Cerebellar nuclear complex (tissue), 1 donor: ENCODE results near the gene NCF1.
"Not testable (repeated sequence)": the region's sequence is repeated elsewhere in the genome, so short reads cannot be mapped to it uniquely, and the experiment has no call there.

Experiments
- DNase-seq, 2 experiments: peaks; one replicate each; lab custom pipeline; 2025; lab: John Stamatoyannopoulos, UW

Gene NCF1

DNA sequence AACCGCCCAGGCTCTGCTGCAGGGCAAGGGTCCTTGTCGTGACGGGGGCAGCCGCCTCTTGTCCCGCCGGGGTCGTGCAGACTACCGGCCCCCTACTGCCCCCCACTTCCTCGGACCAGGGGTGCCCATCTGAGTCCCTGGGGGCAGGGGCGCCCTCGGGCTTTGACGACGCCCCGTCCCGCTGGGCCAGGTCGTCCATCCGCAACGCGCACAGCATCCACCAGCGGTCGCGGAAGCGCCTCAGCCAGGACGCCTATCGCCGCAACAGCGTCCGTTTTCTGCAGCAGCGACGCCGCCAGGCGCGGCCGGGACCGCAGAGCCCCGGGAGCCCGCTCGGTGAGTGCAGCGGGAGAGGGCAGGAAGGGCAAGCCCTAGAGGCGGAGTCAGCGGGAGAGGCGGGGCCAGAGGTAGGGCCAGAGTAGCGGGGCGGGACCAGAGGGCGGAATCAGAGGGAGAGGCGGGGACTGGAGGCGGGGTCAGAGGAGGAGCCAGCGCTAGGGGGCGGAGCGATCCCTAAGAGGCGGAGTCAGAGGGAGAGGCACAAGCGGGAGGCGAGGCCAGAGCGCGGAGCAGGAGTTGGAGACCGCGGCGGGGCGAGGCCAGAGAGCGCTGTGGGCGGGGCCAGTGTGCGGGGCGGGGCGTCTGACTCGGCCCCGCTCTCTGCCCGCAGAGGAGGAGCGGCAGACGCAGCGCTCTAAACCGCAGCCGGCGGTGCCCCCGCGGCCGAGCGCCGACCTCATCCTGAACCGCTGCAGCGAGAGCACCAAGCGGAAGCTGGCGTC is 14.7 kb downstream of the NCF1 start:
- peak in 1 of 2 experiments; percentile 49 for DNase-seq

DNA sequence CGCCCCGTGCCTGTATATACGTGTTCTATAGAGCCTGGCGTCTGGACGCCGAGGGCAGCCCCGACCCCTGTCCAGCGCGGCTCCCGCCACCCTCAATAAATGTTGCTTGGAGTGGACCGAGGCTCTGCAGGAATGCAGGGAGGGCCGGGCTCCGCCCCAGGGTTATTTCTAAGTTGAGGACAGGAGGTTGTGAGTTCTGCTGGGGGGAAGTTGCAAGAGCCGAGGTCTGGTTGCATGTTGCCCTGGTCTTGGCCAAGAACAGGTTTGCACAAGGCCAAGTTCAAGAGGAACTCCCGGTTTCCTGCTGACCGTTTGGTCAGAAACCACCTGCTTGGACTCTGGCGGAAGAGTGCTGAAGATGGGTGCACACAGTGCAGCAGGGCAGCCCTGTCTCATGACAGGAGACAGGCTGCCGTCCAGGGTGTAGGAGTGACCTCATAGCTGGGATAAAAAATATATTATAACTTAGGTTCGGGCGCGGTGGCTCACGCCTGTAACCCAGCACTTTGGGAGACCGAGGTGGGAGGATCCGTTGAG is 15.5 kb downstream of the NCF1 start:
- not testable (repeated sequence) for DNase-seq

DNA sequence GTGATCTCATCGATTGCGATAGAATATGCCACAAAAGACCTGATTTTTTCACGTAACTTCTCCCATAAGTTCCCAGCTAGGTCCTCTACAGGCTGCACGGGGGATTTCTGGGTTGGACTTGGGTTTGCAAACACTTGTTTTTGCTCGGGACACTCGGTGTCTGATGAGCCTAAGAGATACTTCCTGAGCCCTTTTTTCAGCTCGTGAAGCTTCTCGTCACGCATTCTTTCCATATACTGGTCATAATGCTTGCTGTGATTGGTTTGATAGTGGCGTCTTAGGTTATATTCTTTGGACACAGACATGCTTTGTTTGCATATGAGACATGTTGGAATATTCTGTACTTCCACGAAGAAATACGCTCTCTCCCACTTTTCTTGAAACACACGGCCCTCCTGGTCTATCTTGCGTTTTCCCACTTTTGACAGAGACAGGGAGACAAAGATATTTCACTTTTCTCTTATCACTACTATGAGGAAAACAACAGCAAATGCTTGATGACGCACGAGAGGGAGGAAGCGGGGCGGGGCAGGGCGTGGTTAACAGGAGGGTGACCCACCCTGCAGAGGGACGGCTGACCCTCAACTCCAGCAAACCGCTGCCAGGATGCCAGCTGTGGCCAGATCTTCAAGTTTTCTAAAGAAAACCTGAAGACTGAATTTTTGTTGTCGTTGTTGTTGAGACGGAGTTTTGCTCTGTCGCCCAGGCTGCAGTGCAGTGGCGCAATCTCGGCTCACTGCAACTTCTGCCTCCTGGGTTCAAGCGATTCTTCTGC is 24.2 kb downstream of the NCF1 start:
- DNase-seq, result not testable (repeated sequence)

DNA sequence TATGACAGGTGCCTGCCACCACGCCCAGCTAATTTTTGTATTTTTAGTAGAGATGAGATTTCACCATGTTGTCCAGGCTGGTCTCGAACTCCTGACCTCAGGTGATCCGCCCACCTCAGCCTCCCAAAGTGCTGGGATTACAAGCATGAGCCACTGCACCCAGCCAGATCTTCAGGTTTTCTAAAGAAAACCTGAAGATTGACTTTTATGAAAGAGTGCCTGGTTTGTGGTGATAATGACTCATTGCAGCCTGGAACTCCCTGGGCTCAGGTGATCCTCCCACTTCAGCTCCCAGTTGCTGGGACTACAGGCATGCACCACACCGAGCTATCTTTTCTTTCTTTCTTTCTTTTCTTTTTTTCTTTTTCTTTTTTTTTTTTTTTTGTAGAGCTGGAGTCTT is 24.8 kb downstream of the NCF1 start:
- not testable (repeated sequence) for DNase-seq

DNA sequence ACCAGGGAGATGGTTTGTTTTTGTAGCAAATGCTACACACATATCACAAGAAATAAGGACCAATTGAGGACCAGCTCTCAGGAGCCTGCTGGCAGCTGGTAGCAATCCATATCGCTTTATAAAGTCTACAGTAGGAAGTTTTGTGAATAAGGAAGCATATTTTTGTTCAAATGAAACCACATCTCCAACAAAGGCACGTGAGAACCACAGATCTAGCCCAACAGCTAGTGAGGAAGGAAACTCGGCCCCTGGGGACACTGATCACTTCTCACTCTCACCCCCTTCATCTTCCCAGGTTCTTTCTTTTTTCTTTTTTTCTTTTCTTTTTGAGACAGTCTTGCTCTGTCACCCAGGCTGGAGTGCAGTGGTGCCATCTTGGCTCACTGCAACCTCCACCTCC is 42.1 kb downstream of the NCF1 start:
- not testable (repeated sequence) for DNase-seq

DNA sequence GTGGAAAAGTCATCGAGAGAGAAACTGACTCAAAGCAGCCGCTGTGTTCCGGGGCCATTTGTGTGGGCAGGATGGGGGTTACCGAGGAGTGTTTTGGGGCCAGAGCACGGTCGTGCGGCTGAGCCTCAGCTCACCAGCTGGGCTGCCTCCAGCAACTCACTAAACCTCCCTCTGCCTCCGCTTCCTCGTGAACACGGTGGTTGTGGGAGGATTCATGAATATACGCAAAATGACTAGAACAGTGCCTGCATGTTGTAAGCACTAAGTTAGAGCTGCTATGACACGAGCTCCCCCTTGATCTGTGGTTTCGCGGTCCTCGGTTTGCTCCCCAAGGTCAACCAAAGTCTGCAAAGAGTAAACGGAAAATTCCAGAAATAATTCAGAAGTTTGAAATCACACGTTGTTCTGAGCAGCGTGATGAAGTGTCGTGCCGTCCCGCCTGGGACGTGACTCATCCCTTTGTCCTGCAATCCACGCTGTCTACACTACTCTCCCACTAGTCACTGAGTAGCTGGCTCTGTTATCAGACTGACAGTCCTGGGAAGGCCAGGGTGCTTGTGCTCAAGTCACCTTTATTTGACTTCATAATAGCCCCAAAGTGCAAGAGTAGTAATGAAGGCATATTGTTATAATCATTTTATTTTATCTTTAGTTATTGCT is 46.5 kb downstream of the NCF1 start:
- not testable (repeated sequence) for DNase-seq

DNA sequence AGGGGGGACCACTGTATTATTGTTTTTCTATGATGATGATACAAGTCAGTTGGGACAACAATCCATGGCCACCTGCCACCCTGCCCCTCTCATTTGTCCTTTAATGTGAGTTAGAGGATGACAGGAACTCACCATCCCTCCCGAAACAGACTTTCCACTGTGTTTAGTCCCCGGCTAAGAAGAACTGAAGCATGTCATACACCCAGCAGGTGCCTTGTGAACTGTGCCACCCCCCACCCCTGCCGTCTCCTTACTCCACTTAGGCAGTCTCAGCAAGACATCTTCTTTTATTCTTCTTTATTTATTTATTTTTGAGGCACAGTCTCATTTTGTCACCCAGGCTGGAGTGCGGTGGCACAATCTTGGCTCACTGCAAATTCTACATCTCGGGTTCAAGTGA is 47.4 kb downstream of the NCF1 start:
- not testable (repeated sequence) for DNase-seq

DNA sequence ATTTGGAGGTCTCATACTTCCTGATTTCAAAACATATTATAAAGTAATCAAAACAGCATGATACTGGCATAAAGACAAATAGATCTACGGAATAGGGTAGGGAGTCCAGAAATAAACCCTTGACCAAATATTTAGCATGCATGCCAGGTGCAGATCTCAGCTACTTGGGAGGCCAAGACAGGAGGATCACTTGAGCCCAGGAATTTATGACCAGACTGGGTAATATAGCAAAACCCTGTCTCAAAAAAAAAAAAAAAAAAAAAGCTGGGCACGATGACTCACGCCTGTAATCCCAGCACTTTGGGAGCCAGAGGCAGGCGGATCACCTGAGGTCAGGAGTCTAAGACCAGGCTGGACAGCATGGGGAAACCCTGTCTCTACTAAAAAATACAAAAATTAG is 56.1 kb downstream of the NCF1 start:
- not testable (repeated sequence) for DNase-seq

DNA sequence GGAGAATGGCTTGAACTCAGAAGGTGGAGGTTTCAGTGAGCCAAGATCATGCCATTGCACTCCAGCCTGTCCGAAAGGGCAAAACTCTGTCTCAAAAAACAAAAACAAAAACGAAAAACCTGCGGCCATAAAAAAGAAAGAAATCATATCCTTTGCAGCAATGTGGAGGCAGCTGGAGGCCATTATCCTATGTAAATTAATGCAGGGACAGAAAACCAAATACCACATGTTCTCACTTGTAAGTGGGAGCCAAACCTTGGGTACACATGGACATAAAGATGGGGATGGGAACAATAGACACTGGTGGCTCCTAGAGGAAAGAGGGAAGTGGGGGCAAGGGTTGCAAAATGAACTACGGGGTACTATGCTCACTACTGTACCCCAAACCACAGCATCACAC is 56.6 kb downstream of the NCF1 start:
- not testable (repeated sequence) for DNase-seq
